ENCODE data around the gene L3MBTL1.
A peak's percentile ranks its signal among the peaks of the same experiment; 100 is the strongest.

Gene L3MBTL1

GRCh38 chr20:43536041-43536816 lies 28.7 kb downstream of the L3MBTL1 start:
- DNase-seq: no peak

- DNase-seq: no peak
Measured at GRCh38 chr20:43536817-43537440, 29.4 kb downstream of the L3MBTL1 start.

GRCh38 chr20:43537921-43538877 lies 30.7 kb downstream of the L3MBTL1 start:
- peak; percentile 46 to 80 for DNase-seq

GRCh38 chr20:43538878-43539700 lies 31.6 kb downstream of the L3MBTL1 start:
- DNase-seq: no peak

- DNase-seq: no peak
Measured at GRCh38 chr20:43539975-43540672, 32.6 kb downstream of the L3MBTL1 start.

- no peak for DNase-seq
Measured at GRCh38 chr20:43540673-43541060, 33.2 kb downstream of the L3MBTL1 start.

GRCh38 chr20:43541214-43541613 lies 33.7 kb downstream of the L3MBTL1 start:
- DNase-seq: no peak

GRCh38 chr20:43542161-43542560 lies 34.7 kb downstream of the L3MBTL1 start:
- DNase-seq: no peak

GRCh38 chr20:43542674-43543073 lies 35.2 kb downstream of the L3MBTL1 start:
- no peak for DNase-seq

- no peak for DNase-seq
Measured at GRCh38 chr20:43543138-43543537, 35.6 kb downstream of the L3MBTL1 start.

GRCh38 chr20:43544501-43544900 lies 37.0 kb downstream of the L3MBTL1 start:
- DNase-seq: no peak

- no peak for DNase-seq
Measured at GRCh38 chr20:43545837-43546578, 38.5 kb downstream of the L3MBTL1 start.

GRCh38 chr20:43548273-43548880 lies 40.9 kb downstream of the L3MBTL1 start:
- DNase-seq: no peak

GRCh38 chr20:43549416-43550065 lies 42.0 kb downstream of the L3MBTL1 start:
- DNase-seq: no peak

GRCh38 chr20:43550456-43550855 lies 43.0 kb downstream of the L3MBTL1 start:
- DNase-seq: no peak

GRCh38 chr20:43554369-43554768 lies 46.9 kb downstream of the L3MBTL1 start:
- no peak for DNase-seq

- peak; percentile 31 to 75 for DNase-seq
Measured at GRCh38 chr20:43558412-43559146, 51.1 kb downstream of the L3MBTL1 start, which contains the start of gene SGK2. Gene SGK2, plus strand, starts transcription at chr20:43559027. Its CDS starts 7,469 bp downstream, at chr20:43566496.

GRCh38 chr20:43559147-43559987 lies 51.9 kb downstream of the L3MBTL1 start:
- DNase-seq: no peak

All from NCI-H526 (cell line).